Peyer's patch (tissue), 4 donors: ENCODE results near the gene GBP1.

ENCODE experiments used
- CTCF ChIP-seq, 6 experiments: fragments of 450-650 bp in 4 of 6; fragments of 200-600 bp in 2 of 6; sonication (generic) in 1 of 6; IDR thresholded peaks; one replicate each; pipeline ENCODE4 v1.5.1; 2017 to 2019; ENCODE audit warnings: antibody characterized with exemption in 6 of 6, mild to moderate bottlenecking in 3 of 6, moderate library complexity in 1 of 6
- POLR2A ChIP-seq, 2 donors: fragments of 450-650 bp; IDR thresholded peaks; one replicate each; pipeline ENCODE4 v1.5.1; 2017; ENCODE audit warnings: antibody characterized with exemption in 2 of 2, mild to moderate bottlenecking in 2 of 2, moderate library complexity in 2 of 2

DNA sequence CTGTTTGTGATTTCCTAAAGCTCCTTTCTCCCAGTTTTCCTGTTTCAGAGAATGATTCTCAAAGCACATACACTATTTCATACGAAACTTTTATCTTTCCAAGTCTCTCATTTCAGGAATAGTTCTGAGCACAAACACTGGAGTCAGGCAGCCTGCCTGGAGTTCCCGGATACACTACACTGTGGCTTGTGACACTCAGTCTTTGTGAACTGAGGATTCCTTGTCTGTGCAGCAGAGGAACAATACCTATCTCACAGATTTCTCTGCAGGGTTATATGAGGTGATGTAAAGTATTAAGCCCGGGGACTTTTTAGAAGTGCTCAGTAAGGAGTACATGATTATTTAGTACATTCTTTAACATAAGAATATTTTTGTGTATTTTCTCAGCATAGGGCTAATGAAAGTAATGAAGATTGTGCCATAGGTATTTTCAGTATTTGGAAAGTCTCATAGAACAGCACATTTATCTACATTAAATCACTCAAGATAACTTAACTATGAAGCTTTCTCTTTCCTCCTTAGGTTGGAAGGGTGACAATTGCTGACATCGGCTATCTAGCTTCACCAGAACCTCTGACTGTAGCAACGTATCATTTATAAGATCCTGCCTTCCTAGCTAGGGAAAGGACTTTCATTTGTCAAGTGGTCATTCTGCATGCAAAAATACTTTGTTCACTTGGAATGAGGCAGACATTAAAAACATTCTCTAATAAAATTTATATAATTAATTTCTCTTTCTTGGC, 48.0 kb upstream of the GBP1 start:
- TF ChIP-seq CTCF (IDR thresholded peaks at IDR 0.05) (no peak), POLR2A (IDR thresholded peaks at IDR 0.05) (no peak)
